Neural progenitor cell (in vitro differentiated cells): ENCODE measurements around the gene PEAR1. TPM values are rescaled to one million over a fixed set of nuclear protein-coding genes. Genes with fewer than 3 reads are reported as not detected.

Experiments used
- DNase-seq: peaks from one replicate; pipeline ENCODE4 v3.0.0-alpha.2; 2016; ENCODE audit warnings: low spot score
- H2AFZ ChIP-seq: fragments of 200-600 bp; sonication (generic); replicated peaks from 2 replicates; pipeline ENCODE4 v1.6.1; 2016; ENCODE audit warnings: antibody characterized with exemption
- H3F3A ChIP-seq: fragments of 200-600 bp; sonication (generic); 2 replicates; pipeline ENCODE4 v1.6.1; 2016; ENCODE audit warnings: antibody characterized with exemption, low read depth
- H3K27ac ChIP-seq: fragments of 200-600 bp; sonication (generic); 2 replicates; pipeline ENCODE4 v1.5.1; 2016; ENCODE audit warnings: mild to moderate bottlenecking
- H3K27me3 ChIP-seq: fragments of 200-600 bp; sonication (generic); 2 replicates; pipeline ENCODE4 v1.6.1; 2016; ENCODE audit warnings: mild to moderate bottlenecking, moderate library complexity
- H3K36me3 ChIP-seq: fragments of 200-600 bp; sonication (generic); 2 replicates; pipeline ENCODE4 v1.5.1; 2016
- H3K4me1 ChIP-seq: fragments of 200-600 bp; sonication (generic); 2 replicates; pipeline ENCODE4 v1.6.1; 2016; ENCODE audit warnings: mixed run types
- H3K4me2 ChIP-seq: fragments of 200-600 bp; sonication (generic); 2 replicates; pipeline ENCODE4 v1.6.1; 2016
- H3K4me3 ChIP-seq: fragments of 200-600 bp; sonication (generic); 2 replicates; pipeline ENCODE4 v1.5.1; 2016
- H3K79me2 ChIP-seq: fragments of 200-600 bp; sonication (generic); 2 replicates; pipeline ENCODE4 v1.6.1; 2016; ENCODE audit warnings: low read depth
- H3K9ac ChIP-seq: fragments of 200-600 bp; sonication (generic); 2 replicates; pipeline ENCODE4 v1.6.1; 2016
- H3K9me3 ChIP-seq: fragments of 200-600 bp; sonication (generic); 2 replicates; pipeline ENCODE4 v1.5.1; 2016; ENCODE audit warnings: low read depth
- H4K20me1 ChIP-seq: fragments of 200-600 bp; sonication (generic); 2 replicates; pipeline ENCODE4 v1.6.1; 2016; ENCODE audit warnings: low read depth
- H3K27ac Mint-ChIP-seq: 3 replicates; pipeline ENCODE4 v1.8.0; 2021; ENCODE audit warnings: mixed read lengths
- H3K27me3 Mint-ChIP-seq: 2 replicates; pipeline ENCODE4 v1.8.0; 2022; ENCODE audit warnings: low read depth, mild to moderate bottlenecking, inconsistent platforms, moderate library complexity, mixed read lengths; ENCODE audit not compliant: insufficient read depth
- H3K36me3 Mint-ChIP-seq: 3 replicates; pipeline ENCODE4 v1.8.0; 2021; ENCODE audit warnings: mixed read lengths
- H3K4me1 Mint-ChIP-seq: 3 replicates; pipeline ENCODE4 v1.8.0; 2021; ENCODE audit warnings: mixed read lengths
- H3K4me3 Mint-ChIP-seq: 3 replicates; pipeline ENCODE4 v1.8.0; 2021; ENCODE audit warnings: mild to moderate bottlenecking, moderate library complexity, mixed read lengths
- H3K9me3 Mint-ChIP-seq: 3 replicates; pipeline ENCODE4 v1.8.0; 2020; ENCODE audit warnings: mixed read lengths
- EZH2 ChIP-seq: fragments of 200-600 bp; sonication (generic); IDR thresholded peaks from 2 replicates; pipeline ENCODE4 v1.6.1; 2017; ENCODE audit warnings: antibody characterized with exemption, mild to moderate bottlenecking, moderate library complexity
- EZH2phosphoT487 ChIP-seq: fragments of 200-600 bp; sonication (generic); IDR thresholded peaks from 2 replicates; pipeline ENCODE4 v1.6.1; 2017; ENCODE audit warnings: antibody characterized with exemption
- total RNA-seq: library from RNA; depleted of rRNA; stranded (reverse); fragments of >200 nt; gene quantifications from 2 replicates; pipeline ENCODE4 v1.2.3, GENCODE V29; 2015; ENCODE audit warnings: low replicate concordance
- TF ChIP-seq, protein P1 (sequence below): fragments of 200-600 bp; sonication (generic); IDR thresholded peaks from 2 replicates; pipeline ENCODE4 v1.5.1; 2017; ENCODE audit warnings: antibody characterized with exemption, mild to moderate bottlenecking

The PEAR1 gene
- total RNA-seq, 1 donor from 2014 or later: not detected

GRCh38 chr1:156900896-156901589 lies 7.5 kb downstream of the PEAR1 start:
- no peaks in the 10 kb centered on the region for H3K36me3 Mint-ChIP-seq
- no peak for DNase-seq
- Histone ChIP-seq H3K4me1 (peaks cover 7% of the 10 kb centered on the region), H3K36me3 (no peaks in the 10 kb centered on the region), H3K79me2 (no peaks in the 10 kb centered on the region), H4K20me1 (no peaks in the 10 kb centered on the region), H2AFZ (no peak overlapping the region), H3K4me2 (no peak overlapping the region), H3K27ac (no peak overlapping the region), H3K27me3 (peaks cover 11% of the 10 kb centered on the region), H3K9ac (no peak overlapping the region), H3K9me3 (no peaks in the 10 kb centered on the region), H3F3A (no peaks in the 10 kb centered on the region), H3K4me3 (no peak overlapping the region)
- H3K4me3 Mint-ChIP-seq: no peak overlapping the region
- H3K27me3 Mint-ChIP-seq: peaks cover 12% of the 10 kb centered on the region
- H3K9me3 Mint-ChIP-seq: no peaks in the 10 kb centered on the region
- TF ChIP-seq, protein P1, sequence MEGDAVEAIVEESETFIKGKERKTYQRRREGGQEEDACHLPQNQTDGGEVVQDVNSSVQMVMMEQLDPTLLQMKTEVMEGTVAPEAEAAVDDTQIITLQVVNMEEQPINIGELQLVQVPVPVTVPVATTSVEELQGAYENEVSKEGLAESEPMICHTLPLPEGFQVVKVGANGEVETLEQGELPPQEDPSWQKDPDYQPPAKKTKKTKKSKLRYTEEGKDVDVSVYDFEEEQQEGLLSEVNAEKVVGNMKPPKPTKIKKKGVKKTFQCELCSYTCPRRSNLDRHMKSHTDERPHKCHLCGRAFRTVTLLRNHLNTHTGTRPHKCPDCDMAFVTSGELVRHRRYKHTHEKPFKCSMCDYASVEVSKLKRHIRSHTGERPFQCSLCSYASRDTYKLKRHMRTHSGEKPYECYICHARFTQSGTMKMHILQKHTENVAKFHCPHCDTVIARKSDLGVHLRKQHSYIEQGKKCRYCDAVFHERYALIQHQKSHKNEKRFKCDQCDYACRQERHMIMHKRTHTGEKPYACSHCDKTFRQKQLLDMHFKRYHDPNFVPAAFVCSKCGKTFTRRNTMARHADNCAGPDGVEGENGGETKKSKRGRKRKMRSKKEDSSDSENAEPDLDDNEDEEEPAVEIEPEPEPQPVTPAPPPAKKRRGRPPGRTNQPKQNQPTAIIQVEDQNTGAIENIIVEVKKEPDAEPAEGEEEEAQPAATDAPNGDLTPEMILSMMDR: no peak
- TF ChIP-seq EZH2 (no peak), EZH2phosphoT487 (no peak)
- H3K4me1 Mint-ChIP-seq: peaks cover 30% of the 10 kb centered on the region
- H3K27ac Mint-ChIP-seq: peak overlapping the region; percentile 37

- Histone ChIP-seq H4K20me1 (no peaks in the 10 kb centered on the region), H3K27ac (no peak overlapping the region), H3K79me2 (no peaks in the 10 kb centered on the region), H3F3A (no peaks in the 10 kb centered on the region), H3K36me3 (no peaks in the 10 kb centered on the region), H3K4me1 (peaks cover 5% of the 10 kb centered on the region), H3K9me3 (no peaks in the 10 kb centered on the region), H3K4me3 (no peak overlapping the region), H2AFZ (no peak overlapping the region), H3K9ac (no peak overlapping the region), H3K4me2 (no peak overlapping the region), H3K27me3 (peaks cover 10% of the 10 kb centered on the region)
- DNase-seq: no peak
- Mint-ChIP-seq H3K27me3 (peaks cover 12% of the 10 kb centered on the region), H3K27ac (peak overlapping the region; percentile 37), H3K4me3 (no peak overlapping the region), H3K9me3 (no peaks in the 10 kb centered on the region), H3K36me3 (no peaks in the 10 kb centered on the region), H3K4me1 (peaks cover 27% of the 10 kb centered on the region)
- TF ChIP-seq, protein P1: no peak
- TF ChIP-seq EZH2phosphoT487 (no peak), EZH2 (no peak)
These were observed 8.0 kb downstream of the PEAR1 start for GRCh38 chr1:156901590-156901900.

GRCh38 chr1:156901966-156902915 lies 8.7 kb downstream of the PEAR1 start:
- no peaks in the 10 kb centered on the region for H3K4me1 ChIP-seq
- H3K27me3 Mint-ChIP-seq: peaks cover 8% of the 10 kb centered on the region

More at GRCh38 chr1:156901966-156902915, 8.7 kb downstream of the PEAR1 start:
- Mint-ChIP-seq H3K9me3 (no peaks in the 10 kb centered on the region), H3K4me3 (peak overlapping the region; percentile 44), H3K27ac (peak overlapping the region; percentile 37), H3K36me3 (no peaks in the 10 kb centered on the region), H3K4me1 (peaks cover 20% of the 10 kb centered on the region)
- Histone ChIP-seq H3F3A (no peaks in the 10 kb centered on the region), H3K27ac (no peak overlapping the region), H2AFZ (no peak overlapping the region), H3K4me2 (no peak overlapping the region), H3K27me3 (peaks cover 10% of the 10 kb centered on the region), H3K79me2 (no peaks in the 10 kb centered on the region), H3K9me3 (no peaks in the 10 kb centered on the region), H3K9ac (no peak overlapping the region), H3K36me3 (no peaks in the 10 kb centered on the region), H3K4me3 (no peak overlapping the region), H4K20me1 (no peaks in the 10 kb centered on the region)
- TF ChIP-seq, protein P1: no peak
- no peak for TF ChIP-seq EZH2phosphoT487
- no peak for TF ChIP-seq EZH2
- DNase-seq: no peak
